ENCODE results near the gene CPNE7. TPM values are rescaled to one million over a fixed set of nuclear protein-coding genes. Genes with fewer than 3 reads are reported as not detected.

CPNE7 gene
- total RNA-seq (2014; rRNA removed; shearing (Covaris generic); ENCODE audit: low replicate concordance), result 3.7 and 3.9 TPM in 2 replicates

GRCh38 chr16:89575247-89576152, at the start of gene CPNE7:
CPNE7 (plus strand) TSS chr16:89575758; CDS start chr16:89575898, 140 bp downstream.
- Histone ChIP-seq H4K20me1 (ENCODE audit: insufficient read depth, low read depth, low read length) (no peaks in the 10 kb centered on the region), H3K79me2 (ENCODE audit: low read length) (no peaks in the 10 kb centered on the region), H3K4me3 (ENCODE audit: low read length) (peak within 1 kb of the TSS; percentile 62), H3K36me3 (ENCODE audit: insufficient read depth, low read length) (no peaks in the 10 kb centered on the region), H2AFZ (ENCODE audit: low read length) (0 out of 2 replicates have a peak within 1 kb of the TSS, but pooled peaks have one; percentile 67), H3K9ac (ENCODE audit: low read length) (peak within 1 kb of the TSS; percentile 64), H3K9me3 (ENCODE audit: low read length) (peaks cover under 1% of the 10 kb centered on the region; the same call in 1 of the 2 replicates), H3K27ac (ENCODE audit: low read length) (no peak within 1 kb of the TSS), H3K4me1 (ENCODE audit: low read length) (peaks cover 19% of the 10 kb centered on the region), H3K4me2 (ENCODE audit: low read depth, low read length, poor library complexity, severe bottlenecking) (peak within 1 kb of the TSS; percentile 84), H3K27me3 (ENCODE audit: low read length) (no peaks in the 10 kb centered on the region), H3K9me2 (replicated peaks; ENCODE audit: insufficient read depth, low read length) (no peaks in the 10 kb centered on the region)
- peak; percentile 68 for DNase-seq

- H3K9me3 ChIP-seq (ENCODE audit: low read length), result no peaks in the 10 kb centered on the region
- H3K36me3 ChIP-seq (ENCODE audit: insufficient read depth, low read length), result peaks cover 18% of the 10 kb centered on the region
- no peak overlapping the region for H3K27ac ChIP-seq (ENCODE audit: low read length)
- H3K4me3 ChIP-seq (ENCODE audit: low read length), result no peak overlapping the region
- H3K9ac ChIP-seq (ENCODE audit: low read length), result no peak overlapping the region
- no peaks in the 10 kb centered on the region for H3K27me3 ChIP-seq (ENCODE audit: low read length)
- DNase-seq, result no peak
- H4K20me1 ChIP-seq (ENCODE audit: insufficient read depth, low read depth, low read length), result no peaks in the 10 kb centered on the region; the same call in 1 of the 2 replicates
- no peak overlapping the region for H3K4me2 ChIP-seq (ENCODE audit: low read depth, low read length, poor library complexity, severe bottlenecking)
- H2AFZ ChIP-seq (ENCODE audit: low read length), result no peak overlapping the region
- no peaks in the 10 kb centered on the region for H3K9me2 ChIP-seq (replicated peaks; ENCODE audit: insufficient read depth, low read length)
- H3K4me1 ChIP-seq (ENCODE audit: low read length), result no peaks in the 10 kb centered on the region
- no peaks in the 10 kb centered on the region for H3K79me2 ChIP-seq (ENCODE audit: low read length)
These were observed 46.5 kb upstream of the CPNE7 start for GRCh38 chr16:89529097-89529496.

GRCh38 chr16:89530401-89531381, 44.9 kb upstream of the CPNE7 start:
- Histone ChIP-seq H3K9me3 (ENCODE audit: low read length) (no peaks in the 10 kb centered on the region), H3K9me2 (replicated peaks; ENCODE audit: insufficient read depth, low read length) (no peaks in the 10 kb centered on the region), H3K4me2 (ENCODE audit: low read depth, low read length, poor library complexity, severe bottlenecking) (no peak overlapping the region), H3K9ac (ENCODE audit: low read length) (no peak overlapping the region), H3K79me2 (ENCODE audit: low read length) (no peaks in the 10 kb centered on the region), H3K27me3 (ENCODE audit: low read length) (no peaks in the 10 kb centered on the region), H3K36me3 (ENCODE audit: insufficient read depth, low read length) (peaks cover 21% of the 10 kb centered on the region; the same call in 1 of the 2 replicates), H4K20me1 (ENCODE audit: insufficient read depth, low read depth, low read length) (no peaks in the 10 kb centered on the region; the same call in 1 of the 2 replicates), H3K4me1 (ENCODE audit: low read length) (no peaks in the 10 kb centered on the region), H2AFZ (ENCODE audit: low read length) (no peak overlapping the region), H3K27ac (ENCODE audit: low read length) (no peak overlapping the region), H3K4me3 (ENCODE audit: low read length) (no peak overlapping the region)
- no peak for DNase-seq

GRCh38 chr16:89531821-89532526, 43.6 kb upstream of the CPNE7 start:
- Histone ChIP-seq H3K27ac (ENCODE audit: low read length) (no peak overlapping the region), H3K9ac (ENCODE audit: low read length) (no peak overlapping the region), H3K27me3 (ENCODE audit: low read length) (no peaks in the 10 kb centered on the region), H3K4me2 (ENCODE audit: low read depth, low read length, poor library complexity, severe bottlenecking) (no peak overlapping the region), H3K4me3 (ENCODE audit: low read length) (no peak overlapping the region), H2AFZ (ENCODE audit: low read length) (no peak overlapping the region), H3K79me2 (ENCODE audit: low read length) (no peaks in the 10 kb centered on the region), H3K36me3 (ENCODE audit: insufficient read depth, low read length) (peaks cover 18% of the 10 kb centered on the region; the same call in 1 of the 2 replicates), H3K9me3 (ENCODE audit: low read length) (no peaks in the 10 kb centered on the region), H3K4me1 (ENCODE audit: low read length) (no peaks in the 10 kb centered on the region), H4K20me1 (ENCODE audit: insufficient read depth, low read depth, low read length) (no peaks in the 10 kb centered on the region), H3K9me2 (replicated peaks; ENCODE audit: insufficient read depth, low read length) (no peaks in the 10 kb centered on the region)
- DNase-seq, result no peak

- H3K4me3 ChIP-seq (ENCODE audit: low read length), result no peak overlapping the region
- H3K27me3 ChIP-seq (ENCODE audit: low read length), result no peaks in the 10 kb centered on the region
- no peaks in the 10 kb centered on the region for H3K9me3 ChIP-seq (ENCODE audit: low read length)
- H3K79me2 ChIP-seq (ENCODE audit: low read length), result no peaks in the 10 kb centered on the region
- no peak for DNase-seq
- H2AFZ ChIP-seq (ENCODE audit: low read length), result no peak overlapping the region
- no peaks in the 10 kb centered on the region for H3K9me2 ChIP-seq (replicated peaks; ENCODE audit: insufficient read depth, low read length)
- H3K4me2 ChIP-seq (ENCODE audit: low read depth, low read length, poor library complexity, severe bottlenecking), result no peak overlapping the region
- no peak overlapping the region for H3K27ac ChIP-seq (ENCODE audit: low read length)
- no peaks in the 10 kb centered on the region for H3K4me1 ChIP-seq (ENCODE audit: low read length)
- no peaks in the 10 kb centered on the region for H4K20me1 ChIP-seq (ENCODE audit: insufficient read depth, low read depth, low read length)
- peaks cover 14% of the 10 kb centered on the region; the same call in 1 of the 2 replicates for H3K36me3 ChIP-seq (ENCODE audit: insufficient read depth, low read length)
- no peak overlapping the region for H3K9ac ChIP-seq (ENCODE audit: low read length)
These were observed 41.3 kb upstream of the CPNE7 start for GRCh38 chr16:89534252-89534756.

GRCh38 chr16:89536371-89536770, 39.2 kb upstream of the CPNE7 start:
- no peak overlapping the region for H3K27ac ChIP-seq (ENCODE audit: low read length)
- no peaks in the 10 kb centered on the region for H3K9me2 ChIP-seq (replicated peaks; ENCODE audit: insufficient read depth, low read length)
- no peaks in the 10 kb centered on the region for H4K20me1 ChIP-seq (ENCODE audit: insufficient read depth, low read depth, low read length)
- H3K9me3 ChIP-seq (ENCODE audit: low read length), result no peaks in the 10 kb centered on the region
- peaks cover 11% of the 10 kb centered on the region; the same call in 1 of the 2 replicates for H3K36me3 ChIP-seq (ENCODE audit: insufficient read depth, low read length)
- H3K4me3 ChIP-seq (ENCODE audit: low read length), result no peak overlapping the region
- H3K79me2 ChIP-seq (ENCODE audit: low read length), result no peaks in the 10 kb centered on the region
- H3K4me2 ChIP-seq (ENCODE audit: low read depth, low read length, poor library complexity, severe bottlenecking), result no peak overlapping the region
- DNase-seq, result no peak
- H3K9ac ChIP-seq (ENCODE audit: low read length), result no peak overlapping the region
- no peak overlapping the region for H2AFZ ChIP-seq (ENCODE audit: low read length)
- no peaks in the 10 kb centered on the region for H3K4me1 ChIP-seq (ENCODE audit: low read length)
- H3K27me3 ChIP-seq (ENCODE audit: low read length), result no peaks in the 10 kb centered on the region

- no peak overlapping the region for H2AFZ ChIP-seq (ENCODE audit: low read length)
- no peak overlapping the region for H3K4me3 ChIP-seq (ENCODE audit: low read length)
- no peaks in the 10 kb centered on the region for H3K27me3 ChIP-seq (ENCODE audit: low read length)
- H3K27ac ChIP-seq (ENCODE audit: low read length), result no peak overlapping the region
- no peak for DNase-seq
- no peak overlapping the region for H3K9ac ChIP-seq (ENCODE audit: low read length)
- no peaks in the 10 kb centered on the region for H4K20me1 ChIP-seq (ENCODE audit: insufficient read depth, low read depth, low read length)
- H3K36me3 ChIP-seq (ENCODE audit: insufficient read depth, low read length), result peaks cover 11% of the 10 kb centered on the region; the same call in 1 of the 2 replicates
- H3K4me1 ChIP-seq (ENCODE audit: low read length), result no peaks in the 10 kb centered on the region
- H3K4me2 ChIP-seq (ENCODE audit: low read depth, low read length, poor library complexity, severe bottlenecking), result no peak overlapping the region
- H3K79me2 ChIP-seq (ENCODE audit: low read length), result no peaks in the 10 kb centered on the region
- H3K9me3 ChIP-seq (ENCODE audit: low read length), result no peaks in the 10 kb centered on the region
- no peaks in the 10 kb centered on the region for H3K9me2 ChIP-seq (replicated peaks; ENCODE audit: insufficient read depth, low read length)
These were observed 38.5 kb upstream of the CPNE7 start for GRCh38 chr16:89536886-89537548.
